HCT116 (cell line): Measurements from ENCODE around the gene FBXO8. TPM values are rescaled to one million over a fixed set of nuclear protein-coding genes. Genes with fewer than 3 reads are reported as not detected.

Experiments
- ATAC-seq: fragments of 200-7000 bp; cut with Tn5 transposase; 2 replicates; pipeline ENCODE4 v1.9.1; 2020; ENCODE audit warnings: mild to moderate bottlenecking, moderate library complexity
- BruUV-seq: library from RNA; stranded (reverse); fragments of 400-500 nt; replicated peaks from 2 replicates; lab custom pipeline; 2021; lab: Mats Ljungman, UMichigan
- CTCF ChIA-PET: fragments of 300-600 bp; sonication (Branson Sonifier 250); formaldehyde crosslinking; loops from one replicate; lab custom pipeline; 2021; ENCODE audit warnings: antibody characterized with exemption; lab: Charles Lee
- POLR2A ChIA-PET: fragments of 300-600, 350-600 bp; sonication (Branson Sonifier 250); formaldehyde crosslinking; loops from one replicate; lab custom pipeline; 2021; ENCODE audit warnings: antibody characterized with exemption; lab: Charles Lee
- RAD21 ChIA-PET, 2 experiments: fragments of 300-600 bp; sonication (Branson Sonifier 250); formaldehyde crosslinking; loops; one replicate each; lab custom pipeline; 2023; ENCODE audit warnings: low total read pairs in 2 of 2; ENCODE audit not compliant: uncharacterized antibody in 2 of 2, unreplicated experiment in 2 of 2, low non-redundant PET in 1 of 2; lab: Charles Lee
- DNase-seq: peaks from one replicate; pipeline ENCODE4 v3.0.0-alpha.2; 2010; ENCODE audit warnings: low read depth, low spot score
- H2AFZ ChIP-seq: fragments of 200-600 bp; shearing (Covaris generic), sonication (generic); 2 replicates; pipeline ENCODE4 v1.6.1; 2017; ENCODE audit warnings: low read depth, mixed run types, mixed read lengths, antibody characterized with exemption, low read length; ENCODE audit not compliant: poor library complexity, severe bottlenecking
- H3K27ac ChIP-seq: 2 replicates; pipeline ENCODE4 v1.5.1; 2012; ENCODE audit warnings: low read depth, low read length
- H3K27me3 ChIP-seq: fragments of 200-600 bp; sonication (generic); 2 replicates; pipeline ENCODE4 v1.6.1; 2016; ENCODE audit warnings: mixed run types, low read length, mixed read lengths; ENCODE audit not compliant: insufficient read depth
- H3K36me3 ChIP-seq, 2 experiments: fragments of 200-500 bp in 1 of 2; fragments of 200-600 bp in 1 of 2; sonication (Bioruptor generic) in 1 of 2; sonication (generic) in 1 of 2; 2 replicates each; pipeline versions ENCODE4 v1.5.1 to v1.6.1; 2014 to 2016; ENCODE audit warnings: low read length in 2 of 2, inconsistent platforms in 1 of 2, mixed read lengths in 1 of 2, mixed run types in 1 of 2; ENCODE audit not compliant: insufficient read depth in 2 of 2, control insufficient read depth in 1 of 2
- H3K4me1 ChIP-seq, 2 experiments: fragments of 200-600 bp in 1 of 2; sonication (generic) in 1 of 2; 2 replicates each; pipeline versions ENCODE4 v1.5.1 to v1.6.1; 2012 to 2017; ENCODE audit warnings: low read length in 2 of 2, inconsistent platforms in 1 of 2, mild to moderate bottlenecking in 1 of 2, mixed read lengths in 1 of 2, mixed run types in 1 of 2, moderate library complexity in 1 of 2; ENCODE audit not compliant: insufficient read depth in 2 of 2, control insufficient read depth in 1 of 2
- H3K4me2 ChIP-seq: fragments of 200-600 bp; sonication (generic); 2 replicates; pipeline ENCODE4 v1.6.1; 2017; ENCODE audit warnings: mixed run types, low read length, mixed read lengths
- H3K4me3 ChIP-seq, 2 experiments: fragments of 200-600 bp in 1 of 2; sonication (generic) in 1 of 2; replicated peaks in 1 of 2; 2 replicates each; pipeline ENCODE4 v1.5.1; 2011 to 2016; ENCODE audit warnings: low read length in 2 of 2, control low read depth in 1 of 2, low read depth in 1 of 2, mild to moderate bottlenecking in 1 of 2, mixed read lengths in 1 of 2, mixed run types in 1 of 2
- H3K79me2 ChIP-seq: fragments of 200-600 bp; sonication (generic); 2 replicates; pipeline ENCODE4 v1.6.1; 2017; ENCODE audit warnings: mild to moderate bottlenecking, mixed run types, low read length, moderate library complexity, mixed read lengths; ENCODE audit not compliant: insufficient read depth
- H3K9ac ChIP-seq: fragments of 200-600 bp; sonication (generic); 2 replicates; pipeline ENCODE4 v1.6.1; 2016; ENCODE audit warnings: low read length, mixed read lengths
- H3K9me2 ChIP-seq: fragments of 200-600 bp; sonication (generic), shearing (Covaris generic); 2 replicates; pipeline ENCODE4 v1.6.1; 2017; ENCODE audit warnings: mixed run types, mild to moderate bottlenecking, moderate library complexity; ENCODE audit not compliant: insufficient read depth
- H3K9me3 ChIP-seq, 2 experiments: fragments of 200-500 bp in 1 of 2; fragments of 200-600 bp in 1 of 2; sonication (Bioruptor generic) in 1 of 2; sonication (generic) in 1 of 2; 2 replicates each; pipeline ENCODE4 v1.6.1; 2014 to 2017; ENCODE audit warnings: low read length in 2 of 2, mixed read lengths in 2 of 2, inconsistent platforms in 1 of 2, low read depth in 1 of 2, mild to moderate bottlenecking in 1 of 2, mixed run types in 1 of 2, moderate library complexity in 1 of 2; ENCODE audit not compliant: control insufficient read depth in 1 of 2, insufficient read depth in 1 of 2
- H4K20me1 ChIP-seq: fragments of 200-600 bp; sonication (generic), shearing (Covaris generic); 2 replicates; pipeline ENCODE4 v1.6.1; 2017; ENCODE audit warnings: mixed run types, mild to moderate bottlenecking, moderate library complexity; ENCODE audit not compliant: insufficient read depth
- ATF3 ChIP-seq: IDR thresholded peaks from 2 replicates; pipeline ENCODE4 v1.6.1; 2012
- CBX3 ChIP-seq: IDR thresholded peaks from 2 replicates; pipeline ENCODE4 v1.6.1; 2012; ENCODE audit warnings: low read depth
- EGR1 ChIP-seq: IDR thresholded peaks from 2 replicates; pipeline ENCODE4 v1.6.1; 2012; ENCODE audit warnings: low read depth
- ELF1 ChIP-seq: IDR thresholded peaks from 2 replicates; pipeline ENCODE4 v1.6.1; 2012; ENCODE audit warnings: low read depth, borderline replicate concordance
- EZH2 ChIP-seq: fragments of 200-600 bp; sonication (generic); IDR thresholded peaks from 2 replicates; pipeline ENCODE4 v1.6.1; 2017; ENCODE audit warnings: antibody characterized with exemption, mixed run types
- FOSL1 ChIP-seq: IDR thresholded peaks from 2 replicates; pipeline ENCODE4 v1.6.1; 2012; ENCODE audit warnings: low read depth
- JUND ChIP-seq: IDR thresholded peaks from 2 replicates; pipeline ENCODE4 v1.6.1; 2012
- POLR2A ChIP-seq: IDR thresholded peaks from 2 replicates; pipeline ENCODE4 v1.7.0; 2011; ENCODE audit warnings: borderline replicate concordance; ENCODE audit not compliant: insufficient read depth, insufficient read length; ENCODE audit errors: extremely low read depth
- POLR2AphosphoS5 ChIP-seq: IDR thresholded peaks from 2 replicates; pipeline ENCODE4 v1.6.1; 2011; ENCODE audit warnings: mild to moderate bottlenecking, low read depth, low read length, moderate library complexity
- RAD21 ChIP-seq: IDR thresholded peaks from 2 replicates; pipeline ENCODE4 v1.6.1; 2012; ENCODE audit warnings: low read depth, mild to moderate bottlenecking
- SIN3A ChIP-seq: IDR thresholded peaks from 2 replicates; pipeline ENCODE4 v1.6.1; 2012; ENCODE audit warnings: low read depth
- SP1 ChIP-seq: IDR thresholded peaks from 2 replicates; pipeline ENCODE4 v1.6.1; 2012; ENCODE audit warnings: low read depth
- SRF ChIP-seq: IDR thresholded peaks from 2 replicates; pipeline ENCODE4 v1.6.1; 2012; ENCODE audit warnings: low read depth
- YY1 ChIP-seq: IDR thresholded peaks from 2 replicates; pipeline ENCODE4 v1.6.1; 2011; ENCODE audit warnings: low read length, low read depth, moderate library complexity, mild to moderate bottlenecking; ENCODE audit not compliant: insufficient replicate concordance; ENCODE audit errors: extremely low read depth
- ZFX ChIP-seq: fragments of 450-650 bp; IDR thresholded peaks from 2 replicates; pipeline ENCODE4 v1.6.1; 2017
- ZNF274 ChIP-seq: fragments of 200-500 bp; sonication (Bioruptor generic); IDR thresholded peaks from 2 replicates; pipeline ENCODE4 v1.6.1; 2014; ENCODE audit warnings: mild to moderate bottlenecking, low read depth, low read length, inconsistent platforms
- intact Hi-C: fragments of 100-400 bp; cut with micrococcal nuclease; formaldehyde crosslinking; loops from 2 replicates; pipeline ENCODE4 v1.10.0; 2022
- total RNA-seq: library from RNA; stranded (reverse); gene quantifications from one replicate; pipeline ENCODE4 v1.2.1, GENCODE V29; 2021; ENCODE audit not compliant: unreplicated experiment
- TF ChIP-seq, protein P1 (sequence below): IDR thresholded peaks from 2 replicates; pipeline ENCODE4 v1.6.1; 2012
- TF ChIP-seq, protein P2 (sequence below), 3 experiments: fragments of 200-600 bp in 1 of 3; sonication (generic) in 1 of 3; IDR thresholded peaks in 2 of 3; conservative IDR thresholded peaks in 1 of 3; 2 replicates each; pipeline ENCODE4 v1.5.1; 2012 to 2017; ENCODE audit warnings: low read depth in 2 of 3, low read length in 2 of 3, antibody characterized with exemption in 1 of 3, borderline replicate concordance in 1 of 3, control low read depth in 1 of 3, mild to moderate bottlenecking in 1 of 3, mixed read lengths in 1 of 3, mixed run types in 1 of 3, moderate library complexity in 1 of 3; ENCODE audit not compliant: insufficient read depth in 1 of 3

Gene FBXO8
- total RNA-seq, 1 experiment from 2014 or later: 13.0 TPM

- Histone ChIP-seq H3K9me2 (no peaks in the 10 kb centered on the region), H3K27ac (no peak overlapping the region), H4K20me1 (no peaks in the 10 kb centered on the region; the same call in 1 of the 2 replicates), H3K27me3 (no peaks in the 10 kb centered on the region), H3K9me3 (no peaks in the 10 kb centered on the region), H3K36me3 (peaks cover 4 to 8% of the 10 kb centered on the region in 2 experiments; a peak in 3 of 4 replicates), H3K79me2 (no peaks in the 10 kb centered on the region), H3K9ac (no peak overlapping the region), H2AFZ (no peak overlapping the region), H3K4me2 (no peak overlapping the region), H3K4me3 (no peak overlapping the region), H3K4me1 (no peaks in the 10 kb centered on the region)
- ChIA-PET POLR2A (no interaction called here), CTCF (interaction anchor here (1.3 to 2.1 kb wide), 2 partner anchors 562 to 809 kb away, joined by 3 to 7 read pairs; no protein-coding TSS in a partner anchor), RAD21 (no interaction called here)
- DNase-seq: no peak
- no TSS peak for BruUV-seq
- TF ChIP-seq YY1: no peak
- TF ChIP-seq, protein P1, sequence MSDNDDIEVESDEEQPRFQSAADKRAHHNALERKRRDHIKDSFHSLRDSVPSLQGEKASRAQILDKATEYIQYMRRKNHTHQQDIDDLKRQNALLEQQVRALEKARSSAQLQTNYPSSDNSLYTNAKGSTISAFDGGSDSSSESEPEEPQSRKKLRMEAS: peak; percentile 23; the same call in 1 of the 2 replicates
- intact Hi-C loops: loop anchor here (10.0 kb wide), 1 partner anchor 990 kb away; no protein-coding TSS in a partner anchor
- ATAC-seq: no peak
Measured at GRCh38 chr4:174314770-174315169, 31.3 kb upstream of the FBXO8 start.

GRCh38 chr4:174314274-174314673 is 30.8 kb upstream of the FBXO8 start:
- H3K27me3 ChIP-seq: no peaks in the 10 kb centered on the region
- ChIA-PET CTCF (interaction anchor here (1.3 to 2.1 kb wide), 2 partner anchors 561 to 808 kb away, joined by 3 to 7 read pairs; no protein-coding TSS in a partner anchor), RAD21 (no interaction called here), POLR2A (no interaction called here)
- no peak for DNase-seq
- BruUV-seq: no TSS peak
- no peaks in the 10 kb centered on the region for H3K4me1 ChIP-seq
- no peak overlapping the region for H3K27ac ChIP-seq
- no peak overlapping the region for H3K4me3 ChIP-seq
- H3K9me2 ChIP-seq: no peaks in the 10 kb centered on the region
- peaks cover 4 to 8% of the 10 kb centered on the region in 2 experiments; a peak in 3 of 4 replicates for H3K36me3 ChIP-seq
- no peak for ATAC-seq
- H2AFZ ChIP-seq: no peak overlapping the region
- no peaks in the 10 kb centered on the region for H4K20me1 ChIP-seq
- H3K79me2 ChIP-seq: no peaks in the 10 kb centered on the region
- no peak overlapping the region for H3K4me2 ChIP-seq
- H3K9me3 ChIP-seq: no peaks in the 10 kb centered on the region
- H3K9ac ChIP-seq: no peak overlapping the region
- intact Hi-C loops: loop anchor here (10.0 kb wide), 1 partner anchor 989 kb away; no protein-coding TSS in a partner anchor
- TF ChIP-seq ZFX: no peak
- TF ChIP-seq POLR2A: no peak
- no peak for TF ChIP-seq ATF3
- no peak for TF ChIP-seq POLR2AphosphoS5
- TF ChIP-seq JUND: no peak
- TF ChIP-seq ELF1: no peak
- no peak for TF ChIP-seq EZH2
- TF ChIP-seq CBX3: no peak
- no peak for TF ChIP-seq RAD21
- TF ChIP-seq FOSL1: no peak
- TF ChIP-seq YY1: no peak
- TF ChIP-seq SIN3A: no peak
- TF ChIP-seq SP1: no peak
- no peak for TF ChIP-seq EGR1
- TF ChIP-seq SRF: no peak
- TF ChIP-seq ZNF274: no peak
- TF ChIP-seq, protein P2, sequence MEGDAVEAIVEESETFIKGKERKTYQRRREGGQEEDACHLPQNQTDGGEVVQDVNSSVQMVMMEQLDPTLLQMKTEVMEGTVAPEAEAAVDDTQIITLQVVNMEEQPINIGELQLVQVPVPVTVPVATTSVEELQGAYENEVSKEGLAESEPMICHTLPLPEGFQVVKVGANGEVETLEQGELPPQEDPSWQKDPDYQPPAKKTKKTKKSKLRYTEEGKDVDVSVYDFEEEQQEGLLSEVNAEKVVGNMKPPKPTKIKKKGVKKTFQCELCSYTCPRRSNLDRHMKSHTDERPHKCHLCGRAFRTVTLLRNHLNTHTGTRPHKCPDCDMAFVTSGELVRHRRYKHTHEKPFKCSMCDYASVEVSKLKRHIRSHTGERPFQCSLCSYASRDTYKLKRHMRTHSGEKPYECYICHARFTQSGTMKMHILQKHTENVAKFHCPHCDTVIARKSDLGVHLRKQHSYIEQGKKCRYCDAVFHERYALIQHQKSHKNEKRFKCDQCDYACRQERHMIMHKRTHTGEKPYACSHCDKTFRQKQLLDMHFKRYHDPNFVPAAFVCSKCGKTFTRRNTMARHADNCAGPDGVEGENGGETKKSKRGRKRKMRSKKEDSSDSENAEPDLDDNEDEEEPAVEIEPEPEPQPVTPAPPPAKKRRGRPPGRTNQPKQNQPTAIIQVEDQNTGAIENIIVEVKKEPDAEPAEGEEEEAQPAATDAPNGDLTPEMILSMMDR (IDR thresholded peaks at IDR 0.05 in 2 of 3, conservative IDR thresholded peaks at IDR 0.05 in 1 of 3; ENCODE audit: borderline replicate concordance in 1 of 3, insufficient read depth in 1 of 3, low read depth in 2 of 3, low read length in 2 of 3): no peak
- TF ChIP-seq, protein P1: no peak
